ENCODE measurements around the gene ROBO1.

GRCh38 chr3:79815478-79815877, 47.7 kb upstream of the ROBO1 start:
- TF ChIP-seq CTCF (IDR thresholded peaks at IDR 0.05): no peak
- no peak for TF ChIP-seq POLR2A (IDR thresholded peaks at IDR 0.05)

Measured in right lobe of liver (tissue), 4 donors.